Heart left ventricle (tissue), 16 donors: ENCODE data around the gene UBXN1. TPM values are rescaled to one million over a fixed set of nuclear protein-coding genes. Genes with fewer than 3 reads are reported as not detected.
"Not testable (repeated sequence)": the region's sequence is repeated elsewhere in the genome, so short reads cannot be mapped to it uniquely, and the experiment has no call there.

Source experiments
- ATAC-seq, 4 donors: fragments of 200-7000 bp; cut with Tn5 transposase; one replicate each; pipeline ENCODE4 v1.9.1; 2020 to 2022; ENCODE audit warnings: moderate library complexity in 4 of 4, mild to moderate bottlenecking in 3 of 4, moderate number of reproducible peaks in 1 of 4
- DNase-seq, 5 donors: peaks; one replicate each; pipeline ENCODE4 v3.0.0-alpha.2; 2020
- H3K27ac ChIP-seq, 12 donors: fragments of 200-600 bp; sonication (generic) in 4 of 12; one replicate each; pipeline versions ENCODE4 v1.5.0 to v1.8.0; 2016 to 2022; ENCODE audit warnings: mild to moderate bottlenecking in 2 of 12
- H3K27me3 ChIP-seq, 9 donors: fragments of 200-600 bp; sonication (generic) in 2 of 9; one replicate each; pipeline versions ENCODE4 v1.5.1 to v1.8.0; 2016 to 2022; ENCODE audit warnings: mild to moderate bottlenecking in 3 of 9
- H3K36me3 ChIP-seq, 9 donors: fragments of 200-600 bp; sonication (generic) in 2 of 9; one replicate each; pipeline versions ENCODE4 v1.5.0 to v1.8.0; 2018 to 2022; ENCODE audit warnings: mild to moderate bottlenecking in 2 of 9
- H3K4me1 ChIP-seq, 12 donors: fragments of 200-600 bp; sonication (generic) in 4 of 12; one replicate each; pipeline versions ENCODE4 v1.5.0 to v1.8.0; 2016 to 2022; ENCODE audit warnings: mild to moderate bottlenecking in 3 of 12
- H3K4me3 ChIP-seq, 12 donors: fragments of 200-600 bp; sonication (generic) in 4 of 12; one replicate each; pipeline versions ENCODE4 v1.5.0 to v1.8.0; 2017 to 2022; ENCODE audit warnings: mild to moderate bottlenecking in 9 of 12, moderate library complexity in 4 of 12
- H3K9me3 ChIP-seq, 12 donors: fragments of 200-600 bp; sonication (generic) in 4 of 12; one replicate each; pipeline versions ENCODE4 v1.5.0 to v1.8.0; 2016 to 2022; ENCODE audit warnings: mild to moderate bottlenecking in 1 of 12
- POLR2A ChIP-seq, 2 donors: fragments of 450-650 bp; IDR thresholded peaks; one replicate each; pipeline ENCODE4 v1.6.1; 2017; ENCODE audit warnings: antibody characterized with exemption in 2 of 2, mild to moderate bottlenecking in 2 of 2, moderate library complexity in 2 of 2
- WGBS, 4 donors: extraction: QIAGEN DNeasy Blood & Tissue Kit in 2 of 4; methylation state at CpG; one replicate each; pipeline versions ENCODE4 v1.1.5 to v1.1.7; 2013 to 2018; 5-methylcytosine and 5-hydroxymethylcytosine counted together
- intact Hi-C, 10 donors: fragments of 100-400 bp; cut with DNase I; formaldehyde crosslinking; loops; one replicate each; pipeline versions ENCODE4 v1.11.1 to v1.14.2; 2022
- polyA plus RNA-seq, 2 donors: library from polyadenylated mRNA; stranded (reverse); fragments of 200-250 nt; gene quantifications; one replicate each; pipeline ENCODE4 v1.2.3, GENCODE V29; 2013
- total RNA-seq, 9 donors: library from RNA; depleted of rRNA in 2 of 9; stranded (reverse); fragments of >200 nt in 2 of 9; fragmentation: NEBNext Ultra II Directional in 3 of 9; extraction: Animal tissue kit (Norgen Biotek cat#: 25700) in 3 of 9; gene quantifications; one replicate each; pipeline versions ENCODE4 v1.1.0 to v1.2.4, GENCODE V29; 2016 to 2023
- TF ChIP-seq, protein P1 (sequence below), 12 donors: fragments of 200-600 bp; sonication (generic) in 4 of 12; IDR thresholded peaks; one replicate each; pipeline versions ENCODE4 v1.5.0 to v1.8.0; 2018 to 2022; ENCODE audit warnings: antibody characterized with exemption in 12 of 12, mild to moderate bottlenecking in 5 of 12
- donor health status: ischemic (EF 13 %, LVEDD 7.1; RV severe dilation, severe dysfunction).
- donor health status: healthy with polysubstance abuse.
- donor health status: DM: no; HTN: yes; CAD: no.
- donor health status: DM: no; HTN: no; CAD: no.
- donor health status: ischemic (EF 25% LVEDD 6.9; RV normal size, moderate dysfunction).
- donor health status: ischemic (EF 25% LVEDD 5.7; RV mildly dilated, moderate dysfunction).
- donor health status: healthy.
- donor health status: DM: yes; HTN: yes; CAD: no.
- donor health status: ischemic (EF 35%, LVEDD 5.7; RV mildly dilated, moderate dysfunction).
- donor health status: nonischemic (EF 11% LVEDD 7.7; RV severe dilation, severe dysfunction).
- donor health status: DM: yes; HTN: yes; CAD: no.
- donor health status: PGD.
- donor health status: ischemic (EF 29% LVEDD 5.4; RV normal size, mild dysfunction).
- donor health status: nonischemic (EF 23%, LVEDD 6.1; RV moderate dilation, normal function).

UBXN1 gene
- total and polyA plus RNA-seq, 11 donors, result 69.2 to 188 (median 83.2) TPM

DNA sequence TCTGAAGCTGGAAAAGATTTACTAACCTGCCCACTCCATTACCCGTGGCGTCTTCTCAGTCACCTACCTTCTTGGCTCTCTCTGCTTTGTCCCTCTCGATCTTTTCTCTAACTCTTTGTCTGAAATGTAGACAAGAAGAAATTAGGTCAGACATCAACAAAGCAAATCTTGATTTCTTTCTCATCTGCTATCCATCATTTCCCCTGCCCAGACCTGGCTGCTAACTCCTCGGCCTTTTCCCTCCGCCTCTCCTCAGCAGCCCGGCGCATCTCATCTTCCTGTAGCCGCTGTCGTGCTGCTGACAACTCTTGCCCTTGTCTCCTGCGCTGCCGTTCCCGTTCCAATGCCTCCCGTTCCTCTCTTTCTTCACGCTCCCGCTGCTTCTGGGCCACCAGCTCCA, 1.2 kb downstream of the UBXN1 start:
- H3K4me3 ChIP-seq, result peak overlapping the region in 10 of 12 donors; percentile 61 to 100 (median 92)
- TF ChIP-seq, protein P1, sequence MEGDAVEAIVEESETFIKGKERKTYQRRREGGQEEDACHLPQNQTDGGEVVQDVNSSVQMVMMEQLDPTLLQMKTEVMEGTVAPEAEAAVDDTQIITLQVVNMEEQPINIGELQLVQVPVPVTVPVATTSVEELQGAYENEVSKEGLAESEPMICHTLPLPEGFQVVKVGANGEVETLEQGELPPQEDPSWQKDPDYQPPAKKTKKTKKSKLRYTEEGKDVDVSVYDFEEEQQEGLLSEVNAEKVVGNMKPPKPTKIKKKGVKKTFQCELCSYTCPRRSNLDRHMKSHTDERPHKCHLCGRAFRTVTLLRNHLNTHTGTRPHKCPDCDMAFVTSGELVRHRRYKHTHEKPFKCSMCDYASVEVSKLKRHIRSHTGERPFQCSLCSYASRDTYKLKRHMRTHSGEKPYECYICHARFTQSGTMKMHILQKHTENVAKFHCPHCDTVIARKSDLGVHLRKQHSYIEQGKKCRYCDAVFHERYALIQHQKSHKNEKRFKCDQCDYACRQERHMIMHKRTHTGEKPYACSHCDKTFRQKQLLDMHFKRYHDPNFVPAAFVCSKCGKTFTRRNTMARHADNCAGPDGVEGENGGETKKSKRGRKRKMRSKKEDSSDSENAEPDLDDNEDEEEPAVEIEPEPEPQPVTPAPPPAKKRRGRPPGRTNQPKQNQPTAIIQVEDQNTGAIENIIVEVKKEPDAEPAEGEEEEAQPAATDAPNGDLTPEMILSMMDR (IDR thresholded peaks at IDR 0.05), result no peak
- TF ChIP-seq POLR2A (IDR thresholded peaks at IDR 0.05), result no peak
- H3K9me3 ChIP-seq, result no peaks in the 10 kb centered on the region
- peak overlapping the region in 3 of 12 donors; percentile 89 to 93 (median 89) for H3K27ac ChIP-seq
- DNase-seq, result no peak
- WGBS, 4 donors, result 70 to 82% (median 78%) methylated on average over 15 of the region's 15 CpGs
- H3K4me1 ChIP-seq, result peaks cover 6 to 54% (median 25%) of the 10 kb centered on the region in 12 donors
- no peaks in the 10 kb centered on the region for H3K27me3 ChIP-seq
- H3K36me3 ChIP-seq, result peaks cover 0 to 53% (median 49%) of the 10 kb centered on the region in 9 donors
- no peak for ATAC-seq
- intact Hi-C loops, result loop anchor here in 1 of 10 donors (5.0 kb wide), 1 partner anchor 75 kb away; the partner anchor contains the start of gene MTA2

DNA sequence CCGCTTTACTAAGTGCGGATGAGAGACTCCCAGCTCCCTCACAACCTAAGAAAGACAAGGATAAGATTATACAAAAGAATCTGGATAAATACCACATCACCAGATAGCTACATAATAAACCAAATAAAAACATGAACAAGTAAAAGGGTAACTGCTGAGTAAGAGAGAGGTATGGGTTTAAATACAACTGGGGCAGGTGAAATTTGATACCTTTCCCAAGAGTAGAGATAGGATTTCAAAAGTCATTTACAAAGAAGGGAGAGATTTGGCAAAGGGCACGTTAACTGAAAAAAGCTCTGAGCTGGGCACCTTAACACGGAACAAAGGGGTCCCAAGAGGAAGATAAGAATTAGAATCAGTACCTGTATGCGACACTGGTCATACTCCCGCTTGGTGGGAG, 1.7 kb downstream of the UBXN1 start:
- no peak overlapping the region for H3K27ac ChIP-seq
- intact Hi-C loops, result loop anchor here in 1 of 10 donors (5.0 kb wide), 1 partner anchor 75 kb away; the partner anchor contains the start of gene MTA2
- no peaks in the 10 kb centered on the region for H3K27me3 ChIP-seq
- H3K9me3 ChIP-seq, result no peaks in the 10 kb centered on the region
- 59 to 68% (median 64%) methylated on average over 6 of the region's 6 CpGs for WGBS, 4 donors
- peaks cover 6 to 60% (median 28%) of the 10 kb centered on the region in 12 donors for H3K4me1 ChIP-seq
- peaks cover 0 to 53% (median 49%) of the 10 kb centered on the region in 9 donors for H3K36me3 ChIP-seq
- ATAC-seq (no peak), DNase-seq (no peak)
- no peak for TF ChIP-seq POLR2A (IDR thresholded peaks at IDR 0.05)
- TF ChIP-seq, protein P1 (IDR thresholded peaks at IDR 0.05), result no peak
- peak overlapping the region in 1 of 12 donors; percentile 96 for H3K4me3 ChIP-seq

GRCh38 chr11:62676698-62677097, 2.2 kb downstream of the UBXN1 start:
- peaks cover 0 to 53% (median 49%) of the 10 kb centered on the region in 9 donors for H3K36me3 ChIP-seq
- no peaks in the 10 kb centered on the region for H3K27me3 ChIP-seq
- DNase-seq, result no peak
- intact Hi-C loops, result loop anchor here in 1 of 10 donors (5.0 kb wide), 1 partner anchor 74 kb away; the partner anchor contains the start of gene MTA2
- ATAC-seq, result no peak
- H3K27ac ChIP-seq, result no peak overlapping the region
- H3K4me1 ChIP-seq, result peaks cover 6 to 61% (median 28%) of the 10 kb centered on the region in 12 donors
- H3K9me3 ChIP-seq, result no peaks in the 10 kb centered on the region
- TF ChIP-seq, protein P1 (IDR thresholded peaks at IDR 0.05), result no peak
- TF ChIP-seq POLR2A (IDR thresholded peaks at IDR 0.05), result no peak
- no peak overlapping the region for H3K4me3 ChIP-seq
- 31 to 61% (median 48%) methylated on average over 6 of the region's 6 CpGs for WGBS, 4 donors

GRCh38 chr11:62675415-62675814, 3.5 kb downstream of the UBXN1 start:
- WGBS, 4 donors, result 89 to 98% (median 93%) methylated on average over 10 of the region's 10 CpGs
- not testable (repeated sequence) for ATAC-seq, H3K27me3 ChIP-seq, H3K27ac ChIP-seq, H3K4me3 ChIP-seq, H3K9me3 ChIP-seq
- Histone ChIP-seq H3K4me1 (peaks cover 7 to 58% (median 32%) of the 10 kb centered on the region in 12 donors), H3K36me3 (peaks cover 0 to 53% (median 49%) of the 10 kb centered on the region in 9 donors)
- peak in 1 of 5 donors; percentile 25 for DNase-seq
- intact Hi-C loops, result loop anchor here in 1 of 10 donors (5.0 kb wide), 1 partner anchor 73 kb away; the partner anchor contains the start of gene MTA2
